ENCODE data around the gene LRRC58. TPM values are rescaled to one million over a fixed set of nuclear protein-coding genes. Genes with fewer than 3 reads are reported as not detected.

Gene LRRC58
- total and polyA plus RNA-seq, 2 donors (not counting 3 experiments of a cell fraction or from before 2014, with no cell fraction given): 3.7 to 11.9 TPM

DNA sequence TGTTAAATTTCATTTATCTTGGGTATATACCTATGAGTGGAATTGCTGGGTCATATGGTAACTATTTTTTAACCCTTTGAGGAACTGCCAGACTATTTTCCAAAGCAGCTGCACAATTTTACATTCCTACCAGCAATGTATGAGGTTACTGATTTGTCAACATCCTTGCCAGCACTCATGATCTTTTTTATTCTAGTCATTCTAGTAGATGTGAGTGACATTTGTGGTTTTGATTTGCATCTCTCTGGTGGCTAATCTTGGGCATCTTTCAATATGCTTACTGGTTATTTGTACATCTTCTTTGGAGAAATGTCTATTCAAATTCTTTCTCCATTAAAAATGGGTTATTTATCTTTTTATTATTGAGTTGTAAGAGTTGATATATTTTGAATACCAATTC lies 21.3 kb upstream of the LRRC58 start:
- H3K27me3 ChIP-seq (ENCODE audit: control insufficient read depth in 2 of 2, insufficient read depth in 2 of 2, low read length in 2 of 2): peaks cover 15 to 28% of the 10 kb centered on the region in 2 experiments
- no TSS peak for BruUV-seq (replicated peaks)
- no peaks in the 10 kb centered on the region for H3K9me1 ChIP-seq (replicated peaks; ENCODE audit: control insufficient read depth, extremely low read depth, insufficient read depth, low read length)
- no peaks in the 10 kb centered on the region for H3K79me2 ChIP-seq (ENCODE audit: control insufficient read depth, insufficient read depth, low read length)
- DNase-seq (ENCODE audit: low read depth, low spot score) (no peak), FAIRE-seq (no peak)
- no peaks in the 10 kb centered on the region for H4K20me1 ChIP-seq (replicated peaks; ENCODE audit: control insufficient read depth, extremely low read depth, insufficient read depth, low read length)
- TF ChIP-seq EZH2 (IDR thresholded peaks at IDR 0.05; ENCODE audit: borderline replicate concordance, low read depth, low read length, severe bottlenecking) (no peak), FOS (IDR thresholded peaks at IDR 0.05; ENCODE audit: borderline replicate concordance, insufficient read depth, low read length) (no peak), POLR2AphosphoS5 (IDR thresholded peaks at IDR 0.05; ENCODE audit: insufficient read depth, low read depth, low read length) (no peak), MYC (IDR thresholded peaks at IDR 0.05; ENCODE audit: low read depth, low read length) (no peak), JUN (IDR thresholded peaks at IDR 0.05; ENCODE audit: borderline replicate concordance, insufficient read depth, insufficient read length, low read depth) (no peak), GATA2 (IDR thresholded peaks at IDR 0.05; ENCODE audit: insufficient read depth, insufficient read length, low read depth, low read length) (no peak), POLR2A (IDR thresholded peaks at IDR 0.05; ENCODE audit: low read depth, low read length) (no peak)
- TF ChIP-seq, protein P1, sequence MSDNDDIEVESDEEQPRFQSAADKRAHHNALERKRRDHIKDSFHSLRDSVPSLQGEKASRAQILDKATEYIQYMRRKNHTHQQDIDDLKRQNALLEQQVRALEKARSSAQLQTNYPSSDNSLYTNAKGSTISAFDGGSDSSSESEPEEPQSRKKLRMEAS (IDR thresholded peaks at IDR 0.05; ENCODE audit: insufficient read depth, insufficient read length): no peak
- TF ChIP-seq, protein P2, sequence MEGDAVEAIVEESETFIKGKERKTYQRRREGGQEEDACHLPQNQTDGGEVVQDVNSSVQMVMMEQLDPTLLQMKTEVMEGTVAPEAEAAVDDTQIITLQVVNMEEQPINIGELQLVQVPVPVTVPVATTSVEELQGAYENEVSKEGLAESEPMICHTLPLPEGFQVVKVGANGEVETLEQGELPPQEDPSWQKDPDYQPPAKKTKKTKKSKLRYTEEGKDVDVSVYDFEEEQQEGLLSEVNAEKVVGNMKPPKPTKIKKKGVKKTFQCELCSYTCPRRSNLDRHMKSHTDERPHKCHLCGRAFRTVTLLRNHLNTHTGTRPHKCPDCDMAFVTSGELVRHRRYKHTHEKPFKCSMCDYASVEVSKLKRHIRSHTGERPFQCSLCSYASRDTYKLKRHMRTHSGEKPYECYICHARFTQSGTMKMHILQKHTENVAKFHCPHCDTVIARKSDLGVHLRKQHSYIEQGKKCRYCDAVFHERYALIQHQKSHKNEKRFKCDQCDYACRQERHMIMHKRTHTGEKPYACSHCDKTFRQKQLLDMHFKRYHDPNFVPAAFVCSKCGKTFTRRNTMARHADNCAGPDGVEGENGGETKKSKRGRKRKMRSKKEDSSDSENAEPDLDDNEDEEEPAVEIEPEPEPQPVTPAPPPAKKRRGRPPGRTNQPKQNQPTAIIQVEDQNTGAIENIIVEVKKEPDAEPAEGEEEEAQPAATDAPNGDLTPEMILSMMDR (IDR thresholded peaks at IDR 0.05; ENCODE audit: extremely low read depth in 1 of 2, insufficient read depth in 1 of 2, low read depth in 1 of 2, low read length in 2 of 2): no peak
- H3K27ac ChIP-seq (ENCODE audit: insufficient read depth, low read depth, low read length): no peak overlapping the region
- dilution Hi-C loops (cut with MboI; ENCODE audit: extremely low pct_ligation_motif_present, low sequenced_read_pairs) (no loop called here), intact Hi-C loops (cut with micrococcal nuclease) (no loop called here)
- H3K36me3 ChIP-seq (ENCODE audit: control insufficient read depth in 2 of 2, extremely low read depth in 1 of 2, insufficient read depth in 2 of 2, low read length in 2 of 2): no peaks in the 10 kb centered on the region
- H3K4me3 ChIP-seq (replicated peaks in 1 of 3; ENCODE audit: insufficient read depth in 1 of 3, low read depth in 1 of 3, low read length in 3 of 3): no peak overlapping the region
- ChIA-PET POLR2A (no interaction called here), CTCF (no interaction called here)
- H3K4me1 ChIP-seq (ENCODE audit: control insufficient read depth, extremely low read depth, insufficient read depth, low read length): no peaks in the 10 kb centered on the region
- no peak overlapping the region for H3K9ac ChIP-seq (replicated peaks; ENCODE audit: extremely low read depth, insufficient read depth, low read length)
- no peaks in the 10 kb centered on the region for H3K9me3 ChIP-seq (replicated peaks; ENCODE audit: control insufficient read depth, insufficient read depth, low read length)
- no peak overlapping the region for H2AFZ ChIP-seq (ENCODE audit: low read depth, low read length)
- no peak overlapping the region for H3K4me2 ChIP-seq (ENCODE audit: insufficient read depth, low read length)
